BE2C (cell line): ENCODE results near the gene AGK.

Experiments used
- DNase-seq: peaks from one replicate; pipeline ENCODE4 v3.0.0-alpha.2; 2020
- H3K27me3 ChIP-seq: fragments of 250-450 bp; sonication (Bioruptor Pico); 2 replicates; pipeline ENCODE4 v1.5.1; 2020; ENCODE audit warnings: mild to moderate bottlenecking
- H3K36me3 ChIP-seq: fragments of 250-450 bp; sonication (Bioruptor Pico); 2 replicates; pipeline ENCODE4 v1.5.1; 2020; ENCODE audit warnings: mild to moderate bottlenecking
- H3K4me1 ChIP-seq: fragments of 250-450 bp; sonication (Bioruptor Pico); 2 replicates; pipeline ENCODE4 v1.5.1; 2020
- H3K4me3 ChIP-seq: 2 replicates; pipeline ENCODE4 v1.5.1; 2011; ENCODE audit warnings: low read depth, low read length
- H3K9me3 ChIP-seq: fragments of 250-450 bp; sonication (Bioruptor Pico); 2 replicates; pipeline ENCODE4 v1.5.1; 2020
- TF ChIP-seq, protein P1 (sequence below): IDR thresholded peaks from 2 replicates; pipeline ENCODE4 v1.5.1; 2012; ENCODE audit warnings: mild to moderate bottlenecking, low read depth, low read length

Gene AGK

DNA sequence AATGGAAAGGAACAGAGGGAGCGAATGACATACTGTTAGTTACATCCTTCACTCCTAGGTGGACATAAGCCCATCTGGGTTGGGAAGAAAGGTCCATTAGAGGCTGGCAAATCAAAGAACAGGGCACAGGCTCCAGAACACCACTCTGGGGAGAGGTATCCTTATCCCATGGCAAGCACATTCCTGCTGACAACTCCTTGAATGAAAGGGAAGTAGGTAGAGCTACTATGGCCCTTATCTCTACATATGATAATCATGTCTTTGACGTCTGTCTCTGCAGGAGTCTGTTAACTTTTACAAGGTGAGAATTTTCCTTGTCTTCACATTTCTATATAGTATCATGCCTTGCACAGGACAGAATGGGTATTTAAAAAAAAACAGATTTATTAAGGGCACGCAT lies 140.3 kb downstream of the AGK start:
- no peak for DNase-seq
- H3K4me3 ChIP-seq: no peak overlapping the region
- TF ChIP-seq, protein P1, sequence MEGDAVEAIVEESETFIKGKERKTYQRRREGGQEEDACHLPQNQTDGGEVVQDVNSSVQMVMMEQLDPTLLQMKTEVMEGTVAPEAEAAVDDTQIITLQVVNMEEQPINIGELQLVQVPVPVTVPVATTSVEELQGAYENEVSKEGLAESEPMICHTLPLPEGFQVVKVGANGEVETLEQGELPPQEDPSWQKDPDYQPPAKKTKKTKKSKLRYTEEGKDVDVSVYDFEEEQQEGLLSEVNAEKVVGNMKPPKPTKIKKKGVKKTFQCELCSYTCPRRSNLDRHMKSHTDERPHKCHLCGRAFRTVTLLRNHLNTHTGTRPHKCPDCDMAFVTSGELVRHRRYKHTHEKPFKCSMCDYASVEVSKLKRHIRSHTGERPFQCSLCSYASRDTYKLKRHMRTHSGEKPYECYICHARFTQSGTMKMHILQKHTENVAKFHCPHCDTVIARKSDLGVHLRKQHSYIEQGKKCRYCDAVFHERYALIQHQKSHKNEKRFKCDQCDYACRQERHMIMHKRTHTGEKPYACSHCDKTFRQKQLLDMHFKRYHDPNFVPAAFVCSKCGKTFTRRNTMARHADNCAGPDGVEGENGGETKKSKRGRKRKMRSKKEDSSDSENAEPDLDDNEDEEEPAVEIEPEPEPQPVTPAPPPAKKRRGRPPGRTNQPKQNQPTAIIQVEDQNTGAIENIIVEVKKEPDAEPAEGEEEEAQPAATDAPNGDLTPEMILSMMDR: no peak
- H3K9me3 ChIP-seq: no peaks in the 10 kb centered on the region
- H3K4me1 ChIP-seq: no peaks in the 10 kb centered on the region
- no peaks in the 10 kb centered on the region for H3K36me3 ChIP-seq
- H3K27me3 ChIP-seq: no peaks in the 10 kb centered on the region

DNA sequence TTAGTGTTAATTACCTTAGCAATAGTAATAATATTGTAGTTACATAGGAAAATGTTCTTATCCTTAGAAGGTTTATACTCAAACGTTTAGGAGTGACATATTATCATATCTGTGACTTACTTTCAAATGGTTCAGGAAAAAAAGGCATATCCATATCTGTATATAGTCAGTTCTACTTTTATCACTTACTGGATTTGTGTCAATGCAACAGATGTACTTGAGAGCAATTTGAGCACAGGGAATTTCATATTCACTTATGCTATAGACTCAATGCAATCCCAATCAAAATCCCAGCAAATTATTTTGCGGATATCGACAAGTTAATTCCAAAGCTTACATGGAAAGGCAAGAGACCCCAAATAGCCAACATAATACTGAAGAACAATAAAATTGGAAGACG lies 140.8 kb downstream of the AGK start:
- Histone ChIP-seq H3K4me3 (no peak overlapping the region), H3K4me1 (no peaks in the 10 kb centered on the region), H3K27me3 (no peaks in the 10 kb centered on the region), H3K9me3 (no peaks in the 10 kb centered on the region), H3K36me3 (no peaks in the 10 kb centered on the region)
- DNase-seq: no peak
- TF ChIP-seq, protein P1: no peak

DNA sequence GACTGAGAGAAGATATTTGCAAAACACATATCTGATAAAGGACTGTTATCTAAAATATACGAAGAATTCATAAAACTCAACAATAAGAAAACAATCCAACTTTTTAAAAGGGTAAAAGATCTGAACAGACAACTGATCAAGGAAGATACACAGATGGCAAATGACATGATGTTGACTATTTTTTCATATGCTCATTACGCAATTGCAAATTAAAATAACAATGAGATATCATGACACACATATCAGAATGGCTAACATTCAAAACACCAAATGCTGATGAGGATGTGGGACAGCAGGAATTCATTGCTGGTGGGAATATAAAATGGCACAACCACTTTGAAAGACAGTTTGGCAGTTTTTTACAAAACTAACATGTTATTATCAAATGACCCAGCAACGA lies 141.9 kb downstream of the AGK start:
- H3K36me3 ChIP-seq: no peaks in the 10 kb centered on the region
- no peaks in the 10 kb centered on the region for H3K4me1 ChIP-seq
- H3K4me3 ChIP-seq: no peak overlapping the region

DNA sequence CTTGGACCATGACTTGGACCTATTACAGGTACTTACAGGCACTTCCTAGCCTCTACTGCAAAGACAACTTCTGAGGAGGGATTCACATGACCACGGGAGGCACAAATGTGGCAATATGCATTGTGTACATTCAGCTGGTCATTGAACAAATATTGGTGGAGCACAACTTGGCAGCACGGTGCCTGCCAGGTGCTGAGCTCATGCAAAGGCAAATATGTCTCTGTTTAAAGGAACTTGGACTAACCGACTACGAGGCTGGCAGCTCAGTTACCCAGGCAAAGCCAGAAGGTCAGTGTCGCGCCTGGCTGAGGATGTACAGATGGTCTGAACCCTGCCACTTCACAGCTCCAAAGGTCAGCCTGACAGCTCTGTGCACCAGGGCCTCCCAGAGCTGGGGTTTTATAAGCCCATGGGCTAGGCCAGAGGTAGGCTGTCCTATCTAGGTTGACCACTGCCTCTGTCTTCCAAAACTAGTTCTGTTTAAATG lies 144.6 kb downstream of the AGK start:
- Histone ChIP-seq H3K4me1 (no peaks in the 10 kb centered on the region; the same call in 1 of the 2 replicates), H3K4me3 (no peak overlapping the region), H3K36me3 (no peaks in the 10 kb centered on the region), H3K27me3 (no peaks in the 10 kb centered on the region), H3K9me3 (no peaks in the 10 kb centered on the region)
- DNase-seq: no peak
- TF ChIP-seq, protein P1: no peak

More for the DNA sequence above, 141.9 kb downstream of the AGK start:
- Histone ChIP-seq H3K27me3 (no peaks in the 10 kb centered on the region), H3K9me3 (no peaks in the 10 kb centered on the region)
- DNase-seq: no peak
- TF ChIP-seq, protein P1: no peak

DNA sequence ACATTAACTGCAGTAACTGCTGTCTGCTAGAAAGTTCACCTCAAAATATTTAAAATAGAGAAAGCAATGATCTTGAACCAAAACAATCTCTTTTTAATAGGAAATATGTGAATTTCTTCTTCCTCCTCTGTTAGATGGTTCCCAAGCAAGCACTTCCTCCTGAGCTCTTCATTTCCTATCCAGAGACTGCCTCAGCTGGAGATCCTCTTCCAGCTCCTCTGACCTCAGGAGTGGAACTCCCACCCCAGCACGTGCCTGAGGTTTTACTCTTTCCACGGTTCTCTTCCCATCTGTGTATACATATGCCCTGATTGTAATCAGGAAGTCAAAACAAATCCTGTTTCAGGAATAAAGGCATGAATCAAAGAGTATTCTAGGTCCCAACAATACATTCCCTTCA lies 145.1 kb downstream of the AGK start:
- Histone ChIP-seq H3K9me3 (no peaks in the 10 kb centered on the region), H3K36me3 (no peaks in the 10 kb centered on the region), H3K4me1 (no peaks in the 10 kb centered on the region; the same call in 1 of the 2 replicates), H3K4me3 (no peak overlapping the region), H3K27me3 (no peaks in the 10 kb centered on the region)
- no peak for DNase-seq
- TF ChIP-seq, protein P1: no peak

GRCh38 chr7:141697211-141697871 lies 146.1 kb downstream of the AGK start:
- no peaks in the 10 kb centered on the region; the same call in 1 of the 2 replicates for H3K4me1 ChIP-seq
- no peaks in the 10 kb centered on the region for H3K36me3 ChIP-seq
- no peak overlapping the region for H3K4me3 ChIP-seq
- no peaks in the 10 kb centered on the region for H3K27me3 ChIP-seq
- H3K9me3 ChIP-seq: no peaks in the 10 kb centered on the region
- no peak for DNase-seq
- TF ChIP-seq, protein P1: no peak
